Adrenal gland (tissue), 5 donors: ENCODE results near the gene MYZAP.

Experiments used
- CTCF ChIP-seq, 6 experiments: fragments of 450-650 bp in 4 of 6; fragments of 200-600 bp in 2 of 6; sonication (generic) in 1 of 6; IDR thresholded peaks; 1 replicate in 5 of 6; 2 replicates in 1 of 6; pipeline versions ENCODE4 v1.5.1 to v1.8.0; 2016 to 2021; ENCODE audit warnings: antibody characterized with exemption in 6 of 6, mild to moderate bottlenecking in 2 of 6, moderate library complexity in 1 of 6
- POLR2A ChIP-seq, 2 donors: fragments of 450-650 bp; IDR thresholded peaks; one replicate each; pipeline ENCODE4 v1.6.1; 2017; ENCODE audit warnings: antibody characterized with exemption in 2 of 2, mild to moderate bottlenecking in 2 of 2, moderate library complexity in 1 of 2
- donor health status: DM: no; HTN: no; CAD: no.

DNA sequence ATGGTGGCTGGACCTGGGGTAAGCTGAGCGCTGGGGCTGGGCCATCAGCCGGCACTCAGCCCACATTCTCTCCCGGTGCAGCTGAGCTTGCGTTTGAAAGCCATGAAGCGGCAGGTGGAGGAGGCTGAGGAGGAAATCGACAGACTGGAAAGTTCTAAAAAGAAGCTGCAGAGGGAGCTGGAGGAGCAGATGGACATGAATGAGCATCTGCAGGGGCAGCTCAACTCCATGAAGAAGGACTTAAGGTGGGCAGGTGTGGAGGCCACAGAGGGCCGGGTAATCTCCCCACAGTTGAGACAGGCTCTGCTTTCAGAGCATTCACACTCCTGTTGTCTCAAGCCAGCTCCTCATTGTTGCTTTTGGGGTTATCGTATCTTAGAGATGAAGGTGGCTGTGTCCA lies 45.7 kb upstream of the MYZAP start:
- TF ChIP-seq CTCF (IDR thresholded peaks at IDR 0.05) (no peak), POLR2A (IDR thresholded peaks at IDR 0.05) (no peak)
